Brain microvascular endothelial cell (primary cell): Measurements from ENCODE around the gene SLC9A3.

Experiments
- DNase-seq: peaks from one replicate; pipeline ENCODE4 v3.0.0-alpha.2; 2020
- H3K27ac ChIP-seq: fragments of 250-450 bp; sonication (Bioruptor Pico); 2 replicates; pipeline ENCODE4 v1.5.1; 2020; ENCODE audit warnings: mild to moderate bottlenecking, moderate library complexity
- H3K27me3 ChIP-seq: fragments of 250-450 bp; sonication (Bioruptor Pico); replicated peaks from 2 replicates; pipeline ENCODE4 v1.5.1; 2020; ENCODE audit warnings: mild to moderate bottlenecking
- H3K36me3 ChIP-seq: fragments of 250-450 bp; sonication (Bioruptor Pico); replicated peaks from 2 replicates; pipeline ENCODE4 v1.5.1; 2020; ENCODE audit warnings: mild to moderate bottlenecking
- H3K4me3 ChIP-seq: 2 replicates; pipeline ENCODE4 v1.5.1; 2011; ENCODE audit warnings: low read depth, mild to moderate bottlenecking, control low read depth, low read length, moderate library complexity
- in situ Hi-C: cut with HindIII; loops from 2 replicates; pipeline ENCODE4 v1.10.0; 2017; ENCODE audit warnings: low sequenced_read_pairs, low pct_ligation_motif_present
- TF ChIP-seq, protein P1 (sequence below): IDR thresholded peaks from 2 replicates; pipeline ENCODE4 v1.5.1; 2011; ENCODE audit warnings: low read depth, mild to moderate bottlenecking, moderate library complexity, low read length, control low read depth, inconsistent platforms; ENCODE audit errors: missing control alignments

The SLC9A3 gene

GRCh38 chr5:446066-446882 is 78.0 kb downstream of the SLC9A3 start:
- in situ Hi-C loops, result no loop called here
- no peak overlapping the region for H3K4me3 ChIP-seq
- H3K27me3 ChIP-seq, result no peaks in the 10 kb centered on the region
- TF ChIP-seq, protein P1, sequence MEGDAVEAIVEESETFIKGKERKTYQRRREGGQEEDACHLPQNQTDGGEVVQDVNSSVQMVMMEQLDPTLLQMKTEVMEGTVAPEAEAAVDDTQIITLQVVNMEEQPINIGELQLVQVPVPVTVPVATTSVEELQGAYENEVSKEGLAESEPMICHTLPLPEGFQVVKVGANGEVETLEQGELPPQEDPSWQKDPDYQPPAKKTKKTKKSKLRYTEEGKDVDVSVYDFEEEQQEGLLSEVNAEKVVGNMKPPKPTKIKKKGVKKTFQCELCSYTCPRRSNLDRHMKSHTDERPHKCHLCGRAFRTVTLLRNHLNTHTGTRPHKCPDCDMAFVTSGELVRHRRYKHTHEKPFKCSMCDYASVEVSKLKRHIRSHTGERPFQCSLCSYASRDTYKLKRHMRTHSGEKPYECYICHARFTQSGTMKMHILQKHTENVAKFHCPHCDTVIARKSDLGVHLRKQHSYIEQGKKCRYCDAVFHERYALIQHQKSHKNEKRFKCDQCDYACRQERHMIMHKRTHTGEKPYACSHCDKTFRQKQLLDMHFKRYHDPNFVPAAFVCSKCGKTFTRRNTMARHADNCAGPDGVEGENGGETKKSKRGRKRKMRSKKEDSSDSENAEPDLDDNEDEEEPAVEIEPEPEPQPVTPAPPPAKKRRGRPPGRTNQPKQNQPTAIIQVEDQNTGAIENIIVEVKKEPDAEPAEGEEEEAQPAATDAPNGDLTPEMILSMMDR, result no peak
- no peak for DNase-seq
- H3K36me3 ChIP-seq, result peaks cover 35% of the 10 kb centered on the region
- no peak overlapping the region for H3K27ac ChIP-seq

DNA sequence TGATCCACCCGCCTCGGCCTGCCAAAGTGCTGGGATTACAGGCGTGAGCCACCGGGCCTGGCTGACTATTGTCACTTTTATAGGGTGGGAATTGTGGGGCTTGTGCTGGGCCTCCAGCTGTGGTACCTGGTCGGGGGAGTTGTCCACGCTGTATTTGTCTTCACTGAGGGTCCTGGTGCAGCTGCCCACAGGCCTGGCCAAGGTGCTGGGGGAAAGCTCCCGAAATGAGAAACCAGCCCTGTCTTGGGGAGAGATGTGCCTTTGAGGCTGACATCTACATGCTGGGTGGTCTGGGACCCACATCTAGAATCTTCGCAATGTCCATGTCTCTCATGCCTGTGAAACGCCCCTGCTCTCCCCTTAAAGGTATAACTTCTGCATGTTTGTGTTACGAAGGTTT is 78.7 kb downstream of the SLC9A3 start:
- Histone ChIP-seq H3K36me3 (peaks cover 35% of the 10 kb centered on the region), H3K27me3 (no peaks in the 10 kb centered on the region), H3K27ac (no peak overlapping the region), H3K4me3 (no peak overlapping the region)
- no peak for DNase-seq
- TF ChIP-seq, protein P1, result no peak
- in situ Hi-C loops, result no loop called here

- in situ Hi-C loops, result no loop called here
- Histone ChIP-seq H3K27ac (no peak overlapping the region), H3K4me3 (peak overlapping the region; percentile 96), H3K36me3 (peaks cover 24% of the 10 kb centered on the region), H3K27me3 (no peaks in the 10 kb centered on the region)
- DNase-seq, result no peak
- TF ChIP-seq, protein P1, result no peak
Observed at GRCh38 chr5:444226-444625, 80.0 kb downstream of the SLC9A3 start.

- in situ Hi-C loops, result no loop called here
- Histone ChIP-seq H3K4me3 (peak overlapping the region; percentile 96), H3K36me3 (peaks cover 17% of the 10 kb centered on the region), H3K27me3 (no peaks in the 10 kb centered on the region), H3K27ac (peak overlapping the region; percentile 20)
- no peak for DNase-seq
- TF ChIP-seq, protein P1, result no peak
Observed at GRCh38 chr5:443239-444151, 80.8 kb downstream of the SLC9A3 start.

- H3K4me3 ChIP-seq, result peak within 1 kb of the TSS; percentile 96
- in situ Hi-C loops, result no loop called here
- H3K27me3 ChIP-seq, result no peaks in the 10 kb centered on the region
- DNase-seq, result peak; percentile 31
- TF ChIP-seq, protein P1, result no peak
- H3K27ac ChIP-seq, result peak within 1 kb of the TSS; percentile 46
- peaks cover 7% of the 10 kb centered on the region for H3K36me3 ChIP-seq
Observed at GRCh38 chr5:442335-443238, 81.7 kb downstream of the SLC9A3 start, which contains the start of gene EXOC3. TSS of gene EXOC3 (plus strand) at chr5:443176. CDS start at chr5:446206, 3,030 bp downstream.
